ENCODE results near the gene TADA2A.

Gene TADA2A

GRCh38 chr17:37489197-37490001 is 82.7 kb downstream of the TADA2A start, which contains the start of gene DUSP14:
DUSP14 (plus strand) TSS chr17:37489891; CDS start chr17:37512273, 22,382 bp downstream.
- peak; percentile 17 for TF ChIP-seq CTCF (IDR thresholded peaks at IDR 0.05; ENCODE audit: insufficient read depth, missing control alignments)
- DNase-seq (ENCODE audit: insufficient read length, low spot score) (peak; percentile 66), FAIRE-seq (no peak)

GRCh38 chr17:37490022-37490587 is 83.4 kb downstream of the TADA2A start:
- TF ChIP-seq CTCF (IDR thresholded peaks at IDR 0.05; ENCODE audit: insufficient read depth, missing control alignments), result peak; percentile 38
- DNase-seq (ENCODE audit: insufficient read length, low spot score), result no peak
- FAIRE-seq, result no peak

- no peak for TF ChIP-seq CTCF (IDR thresholded peaks at IDR 0.05; ENCODE audit: insufficient read depth, missing control alignments)
- DNase-seq (ENCODE audit: insufficient read length, low spot score) (no peak), FAIRE-seq (no peak)
Measured at GRCh38 chr17:37490638-37491614, 84.2 kb downstream of the TADA2A start.

GRCh38 chr17:37492167-37492566 is 85.5 kb downstream of the TADA2A start:
- FAIRE-seq (no peak), DNase-seq (ENCODE audit: insufficient read length, low spot score) (no peak)
- TF ChIP-seq CTCF (IDR thresholded peaks at IDR 0.05; ENCODE audit: insufficient read depth, missing control alignments), result no peak

GRCh38 chr17:37493249-37494027 is 86.8 kb downstream of the TADA2A start:
- TF ChIP-seq CTCF (IDR thresholded peaks at IDR 0.05; ENCODE audit: insufficient read depth, missing control alignments), result no peak
- DNase-seq (ENCODE audit: insufficient read length, low spot score), result no peak
- no peak for FAIRE-seq

- no peak for FAIRE-seq
- no peak for DNase-seq (ENCODE audit: insufficient read length, low spot score)
- TF ChIP-seq CTCF (IDR thresholded peaks at IDR 0.05; ENCODE audit: insufficient read depth, missing control alignments), result no peak
Measured at GRCh38 chr17:37494401-37494831, 87.7 kb downstream of the TADA2A start.
